Muscle of back (tissue), 13 donors: ENCODE measurements around the gene NQO2. TPM values are rescaled to one million over a fixed set of nuclear protein-coding genes. Genes with fewer than 3 reads are reported as not detected.

Source experiments
- DNase-seq, 3 donors: peaks; one replicate each; pipeline versions ENCODE4 v3.0.0 to v3.0.0-alpha.2; 2013
- long read RNA-seq, 9 donors: transcript quantifications; one replicate each; lab custom pipeline, GENCODE V29; 2026
- polyA plus RNA-seq, 10 donors: library from polyadenylated mRNA; unstranded; fragments of 120-200 nt; gene quantifications; one replicate each; pipeline ENCODE4 v1.2.1, GENCODE V29; 2013; ENCODE audit not compliant: insufficient read length in 10 of 10

The NQO2 gene
- 10 to 100 TPM; 14.2 to 24.2 (median 16.4) TPM for polyA plus RNA-seq
- long read RNA-seq, donor 1, result 0 reads
- long read RNA-seq, donor 2, full-length matches to known transcripts, result 5 of 5 reads
- long read RNA-seq, donor 2, partial matches to known transcripts, result 0 of 5 reads
- long read RNA-seq, donor 2, other reads (novel, unspliced or antisense), result 0 of 5 reads
- long read RNA-seq, donor 3, result 0 reads
- long read RNA-seq, donor 4, full-length matches to known transcripts, result 1 of 1 reads
- long read RNA-seq, donor 4, partial matches to known transcripts, result 0 of 1 reads
- long read RNA-seq, donor 4, other reads (novel, unspliced or antisense), result 0 of 1 reads
- long read RNA-seq, donor 5, result 0 reads
- long read RNA-seq, donor 6, full-length matches to known transcripts, result 5 of 5 reads
- long read RNA-seq, donor 6, partial matches to known transcripts, result 0 of 5 reads
- long read RNA-seq, donor 6, other reads (novel, unspliced or antisense), result 0 of 5 reads
- long read RNA-seq, donor 7, full-length matches to known transcripts, result 3 of 3 reads
- long read RNA-seq, donor 7, partial matches to known transcripts, result 0 of 3 reads
- long read RNA-seq, donor 7, other reads (novel, unspliced or antisense), result 0 of 3 reads
- long read RNA-seq, donor 8, full-length matches to known transcripts, result 3 of 3 reads
- long read RNA-seq, donor 8, partial matches to known transcripts, result 0 of 3 reads
- long read RNA-seq, donor 8, other reads (novel, unspliced or antisense), result 0 of 3 reads
- long read RNA-seq, donor 9, full-length matches to known transcripts, result 2 of 2 reads
- long read RNA-seq, donor 9, partial matches to known transcripts, result 0 of 2 reads
- long read RNA-seq, donor 9, other reads (novel, unspliced or antisense), result 0 of 2 reads

DNA sequence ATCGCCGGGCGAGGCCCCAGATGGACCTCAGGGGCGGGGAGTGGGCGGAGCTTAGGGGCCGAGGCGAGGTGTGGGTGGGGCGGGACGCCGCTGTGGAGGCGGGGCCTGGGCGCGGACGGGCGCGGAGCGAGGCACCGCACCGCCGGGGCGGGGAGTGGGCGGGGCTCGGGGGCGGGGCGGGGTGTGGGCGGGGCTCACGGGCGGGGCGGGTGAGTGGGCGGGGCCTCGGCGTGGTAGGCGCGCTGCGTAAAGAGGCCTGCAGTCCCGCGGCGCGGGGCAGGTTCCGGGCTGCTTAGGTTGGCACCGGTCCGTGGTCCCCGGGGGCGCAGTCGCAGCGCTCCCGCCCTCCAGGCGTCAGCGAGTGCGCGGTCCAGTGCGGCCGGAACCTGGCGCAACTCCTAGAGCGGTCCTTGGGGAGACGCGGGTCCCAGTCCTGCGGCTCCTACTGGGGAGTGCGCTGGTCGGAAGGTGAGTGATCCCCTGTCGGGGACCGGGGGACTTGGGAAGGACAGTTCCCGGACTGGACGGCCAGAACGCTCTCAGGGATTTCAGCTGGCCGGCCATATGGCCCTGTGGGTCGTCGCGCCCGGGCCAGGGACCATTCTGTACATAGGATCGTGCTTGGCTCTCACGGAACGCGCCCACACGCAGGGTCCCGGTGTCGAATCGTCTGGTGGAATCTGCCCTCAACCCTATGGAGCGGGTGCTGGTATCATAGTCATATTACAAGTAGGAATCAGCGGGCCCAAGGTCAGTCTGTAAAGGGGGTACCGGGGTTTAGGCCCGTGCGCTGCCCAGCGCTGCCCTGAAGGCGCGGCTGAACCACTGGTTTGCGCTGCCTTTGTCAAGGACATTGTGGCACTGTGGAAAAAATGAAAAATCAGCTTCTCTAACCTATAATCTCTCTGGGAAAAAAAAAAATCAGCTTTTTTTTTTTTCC, at the start of gene NQO2:
Gene NQO2, plus strand, starts transcription at position 277 of the 940 bp plus-strand sequence. CDS start 6,659 bp downstream, outside the sequence.
- DNase-seq, result peak; percentile 83 to 87 (median 86)

GRCh38 chr6:2950713-2951112, 49.0 kb upstream of the NQO2 start:
- DNase-seq, result no peak

GRCh38 chr6:2951728-2952127, 48.0 kb upstream of the NQO2 start:
- DNase-seq, result peak in 1 of 3 donors; percentile 37

- DNase-seq, result peak; percentile 83 to 90 (median 88)
These were observed 47.1 kb upstream of the NQO2 start for GRCh38 chr6:2952557-2953095.

DNA sequence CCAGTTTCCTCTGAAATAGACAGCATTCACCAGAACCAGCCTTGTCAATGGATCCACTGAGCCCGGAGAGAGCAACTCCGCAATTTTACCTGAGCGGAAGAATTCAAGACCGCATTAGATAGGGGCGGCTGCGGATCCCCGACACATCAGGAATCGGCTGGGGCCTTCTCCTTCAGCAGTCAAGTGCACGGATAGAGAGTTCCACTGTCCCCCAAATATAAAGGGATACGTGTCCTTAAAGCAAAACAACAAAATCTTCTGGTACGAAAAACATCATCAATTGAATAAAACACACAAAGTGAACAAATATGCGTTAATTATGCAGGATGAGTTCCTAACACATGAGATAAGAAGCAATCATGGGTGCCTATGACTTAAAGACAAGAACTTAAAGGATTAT, 46.6 kb upstream of the NQO2 start:
- no peak for DNase-seq

DNA sequence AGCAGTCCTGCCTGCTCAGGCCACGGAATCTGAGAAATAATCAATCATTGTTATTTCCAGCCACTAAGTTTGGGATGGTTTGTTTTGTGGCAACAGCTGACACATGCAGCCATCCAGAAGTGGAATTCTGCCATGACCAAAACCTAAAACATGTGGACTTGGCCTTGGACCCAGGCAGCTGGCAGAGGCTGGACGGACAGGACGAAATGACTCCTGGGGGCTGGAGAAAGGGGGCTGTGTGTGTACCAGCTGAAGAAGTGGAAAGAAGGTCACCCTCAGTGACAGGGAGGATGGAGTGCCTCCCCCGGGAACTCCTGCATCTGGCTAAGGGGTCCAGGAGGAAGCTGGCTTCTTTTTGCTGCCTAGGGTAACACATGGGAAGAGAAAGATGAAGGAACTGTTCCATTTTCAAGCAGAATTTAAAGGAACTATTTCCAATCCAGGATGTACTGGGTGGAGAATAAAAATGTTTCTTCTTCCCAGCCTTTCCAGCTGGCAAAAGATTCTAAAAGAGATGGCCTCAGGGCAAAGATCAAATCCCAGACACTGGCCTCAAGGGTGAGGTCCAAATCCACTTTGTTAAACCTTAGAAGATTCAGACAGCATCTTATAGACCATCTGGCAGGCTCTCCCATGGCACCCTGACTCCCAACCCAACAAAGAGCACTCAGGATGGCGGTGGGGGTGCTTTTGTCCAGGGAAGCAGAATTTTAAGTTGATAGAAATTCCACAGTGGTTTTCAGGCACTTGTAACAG, 42.6 kb upstream of the NQO2 start:
- peak in 1 of 3 donors; percentile 51 for DNase-seq

DNA sequence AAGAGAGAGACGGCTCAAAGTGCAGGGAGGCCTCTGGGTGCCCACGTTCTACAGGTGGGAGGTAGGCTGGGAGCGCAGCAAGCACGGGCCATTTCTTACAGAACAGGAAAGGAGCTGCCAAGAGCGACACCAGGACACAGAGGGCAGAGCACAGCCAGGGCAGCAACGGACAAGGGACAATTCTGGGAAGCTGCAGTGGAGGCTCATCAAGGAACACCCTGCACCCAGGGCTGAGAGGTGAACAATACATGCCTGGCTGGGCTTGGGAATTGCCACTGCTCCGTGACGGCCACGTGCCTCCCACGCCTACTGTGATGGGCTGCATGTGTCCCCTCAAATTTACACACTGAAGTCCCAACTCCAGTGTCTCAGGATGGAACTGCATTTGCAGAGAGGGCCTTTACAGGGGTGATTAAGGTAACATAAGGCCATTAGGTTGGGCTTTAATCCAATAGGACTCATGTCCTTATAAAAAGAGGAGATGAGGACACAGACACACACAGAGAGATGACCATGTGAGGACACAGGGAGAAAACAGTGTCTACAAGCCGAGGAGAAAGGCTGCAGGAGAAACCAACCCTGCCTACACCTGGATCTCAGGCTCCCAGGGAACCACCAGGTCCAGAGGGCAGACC, 41.9 kb upstream of the NQO2 start:
- no peak for DNase-seq

DNA sequence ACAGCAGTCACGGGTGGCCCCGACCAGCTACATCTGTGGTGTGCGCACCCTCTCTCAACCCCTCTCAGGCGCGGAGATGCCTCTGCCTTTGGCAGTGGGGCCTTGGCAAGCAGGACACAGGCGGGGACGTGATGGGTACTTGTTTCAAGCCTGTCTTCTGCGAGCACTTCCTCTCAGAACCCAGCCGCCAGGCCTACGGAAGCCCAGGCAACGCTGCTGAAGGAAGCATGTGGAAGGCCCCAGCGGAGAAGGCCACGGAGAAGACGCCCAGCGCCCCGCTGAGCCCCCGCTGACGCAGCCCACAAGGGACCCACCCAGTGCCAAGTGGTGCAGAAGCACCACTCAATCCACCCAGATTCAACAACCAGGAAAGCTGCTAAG, 41.4 kb upstream of the NQO2 start:
- DNase-seq, result no peak

GRCh38 chr6:2958776-2959175, 40.9 kb upstream of the NQO2 start:
- DNase-seq, result no peak

- DNase-seq, result peak in 1 of 3 donors; percentile 66
These were observed 39.6 kb upstream of the NQO2 start for GRCh38 chr6:2959909-2960719.

DNA sequence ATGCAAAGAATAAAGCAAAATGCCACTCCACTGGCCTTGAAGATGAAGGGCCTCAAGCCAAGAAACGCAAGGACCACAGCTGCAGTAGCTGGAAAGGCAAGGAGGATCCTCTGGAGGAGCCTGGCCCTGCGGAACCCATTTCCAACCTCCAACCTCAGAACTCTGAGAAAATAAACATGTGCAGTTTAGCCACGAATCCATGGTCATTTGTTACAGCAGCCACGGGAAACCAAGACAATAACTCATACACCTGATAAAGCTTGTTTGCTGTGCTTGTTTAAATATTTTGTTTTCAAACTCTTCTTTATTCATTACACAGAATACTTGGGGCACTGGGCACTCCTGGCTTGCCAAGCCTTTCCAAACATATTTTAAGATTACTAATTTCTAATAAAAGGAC, 38.8 kb upstream of the NQO2 start:
- no peak for DNase-seq

DNA sequence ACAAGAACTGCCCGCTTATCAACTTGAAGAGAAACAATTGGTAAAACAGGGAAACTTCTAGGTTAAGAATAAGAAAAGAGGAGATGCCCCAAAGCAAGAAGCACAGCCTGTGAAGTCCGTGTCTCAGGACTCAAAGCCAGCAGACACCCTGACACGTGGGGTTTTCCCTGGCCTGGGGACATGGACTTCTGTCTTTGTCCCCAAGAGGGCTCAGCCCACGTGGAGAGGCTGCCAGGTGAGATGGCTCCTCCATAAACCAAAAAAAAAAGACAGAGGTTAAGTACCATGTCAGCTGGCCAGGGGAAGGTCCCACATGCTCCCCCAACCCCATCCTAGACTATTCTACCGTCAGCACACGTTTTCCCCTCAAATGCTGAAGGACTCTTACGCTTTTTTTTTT, 38.2 kb upstream of the NQO2 start:
- DNase-seq, result no peak

GRCh38 chr6:2962004-2962403, 37.7 kb upstream of the NQO2 start:
- no peak for DNase-seq

- DNase-seq, result no peak
These were observed 37.1 kb upstream of the NQO2 start for GRCh38 chr6:2962636-2963035.

DNA sequence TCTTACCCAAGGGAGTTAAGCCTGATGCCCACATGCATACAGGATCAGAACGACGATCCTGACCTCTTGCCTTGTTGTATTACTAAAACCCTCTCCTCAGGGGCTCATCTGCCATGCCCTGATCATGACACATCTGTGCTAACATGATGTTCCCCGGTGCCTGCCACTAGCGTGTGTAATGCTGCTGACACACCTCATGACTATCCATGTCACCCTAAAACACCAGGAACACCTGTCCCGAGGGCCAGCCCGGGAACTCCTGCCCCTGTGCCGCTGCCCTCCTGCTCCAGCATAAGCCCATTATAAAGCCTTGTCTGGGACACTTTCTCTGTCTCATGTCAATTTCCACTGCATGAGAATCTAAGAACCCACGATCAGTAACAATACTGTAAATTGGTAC, 35.9 kb upstream of the NQO2 start:
- no peak for DNase-seq

- DNase-seq, result no peak
These were observed 34.7 kb upstream of the NQO2 start for GRCh38 chr6:2964793-2965505.

DNA sequence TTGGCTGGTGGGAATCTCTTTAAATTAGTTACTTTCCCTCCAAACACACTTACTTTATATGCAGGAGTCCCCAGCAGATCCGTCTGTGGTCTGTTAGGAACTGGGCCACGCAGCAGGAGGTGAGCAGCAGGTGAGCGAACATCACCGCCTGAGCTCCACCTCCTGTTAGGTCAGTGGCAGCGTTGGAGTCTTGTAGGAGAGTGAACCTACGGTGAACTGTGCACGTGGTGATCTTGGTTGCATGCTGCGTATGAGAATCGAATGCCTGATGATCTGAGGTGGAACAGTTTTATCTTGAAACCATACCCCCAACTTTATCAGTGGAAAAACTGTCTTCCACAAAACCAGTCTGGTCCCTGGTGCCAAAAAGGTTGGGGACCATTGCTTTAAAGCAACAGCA, 33.3 kb upstream of the NQO2 start:
- no peak for DNase-seq

DNA sequence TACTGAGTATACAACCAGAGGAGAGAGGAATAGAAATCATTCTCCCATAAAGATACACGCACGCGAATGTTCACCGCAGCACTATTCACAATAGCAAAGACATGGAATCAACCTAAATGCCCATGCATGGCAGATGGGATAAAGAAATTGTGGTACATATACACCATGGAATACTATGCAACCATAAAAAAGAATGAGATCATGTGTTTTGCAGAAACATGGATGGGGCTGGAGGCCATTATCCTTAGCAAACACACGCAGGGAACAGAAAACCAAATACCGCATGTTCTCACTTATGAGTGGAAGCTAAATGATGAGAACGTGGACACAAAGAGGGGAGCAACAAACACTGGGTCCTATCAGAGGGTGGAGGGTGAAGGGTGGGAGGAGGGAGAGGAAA, 31.8 kb upstream of the NQO2 start:
- no peak for DNase-seq
